Panc1 (cell line): ENCODE results near the gene BPIFA3. TPM values are rescaled to one million over a fixed set of nuclear protein-coding genes. Genes with fewer than 3 reads are reported as not detected.

ENCODE experiments used
- ATAC-seq: fragments of 200-7000 bp; cut with Tn5 transposase; 2 replicates; pipeline ENCODE4 v1.9.1; 2020; ENCODE audit warnings: mild to moderate bottlenecking, moderate library complexity
- BruUV-seq: library from RNA; stranded (reverse); fragments of 400-500 nt; replicated peaks from 2 replicates; lab custom pipeline; 2021; lab: Mats Ljungman, UMichigan
- CTCF ChIA-PET: fragments of 300-600 bp; sonication (Branson Sonifier 250); formaldehyde crosslinking; loops from one replicate; lab custom pipeline; 2022; ENCODE audit warnings: antibody characterized with exemption; lab: Charles Lee
- POLR2A ChIA-PET: fragments of 300-600 bp; sonication (Branson Sonifier 250); formaldehyde crosslinking; loops from one replicate; lab custom pipeline; 2022; ENCODE audit warnings: antibody characterized with exemption; lab: Charles Lee
- DNase-seq: peaks from one replicate; pipeline ENCODE4 v3.0.0-alpha.2; 2010; ENCODE audit warnings: low read depth, low spot score
- H3K27ac ChIP-seq: 2 replicates; pipeline ENCODE4 v1.5.1; 2011; ENCODE audit warnings: mild to moderate bottlenecking, low read length, inconsistent platforms
- H3K27me3 ChIP-seq: fragments of 200-500 bp; sonication (Bioruptor generic); 2 replicates; pipeline ENCODE4 v1.6.0; 2014; ENCODE audit warnings: low read length, inconsistent platforms; ENCODE audit not compliant: control insufficient read depth, insufficient read depth
- H3K36me3 ChIP-seq: fragments of 200-500 bp; sonication (Bioruptor generic); 2 replicates; pipeline ENCODE4 v1.5.1; 2014; ENCODE audit warnings: inconsistent platforms, mild to moderate bottlenecking, low read length, moderate library complexity; ENCODE audit not compliant: control insufficient read depth, insufficient read depth
- H3K4me1 ChIP-seq: 2 replicates; pipeline ENCODE4 v1.5.1; 2011; ENCODE audit warnings: inconsistent platforms, mild to moderate bottlenecking, low read length, moderate library complexity; ENCODE audit not compliant: control insufficient read depth, insufficient read depth
- H3K4me3 ChIP-seq, 2 experiments: 2 replicates each; pipeline ENCODE4 v1.5.1; 2011 to 2012; ENCODE audit warnings: low read depth in 2 of 2, low read length in 2 of 2, mild to moderate bottlenecking in 2 of 2, inconsistent platforms in 1 of 2, moderate library complexity in 1 of 2
- H3K9me3 ChIP-seq: fragments of 200-500 bp; sonication (Bioruptor generic); 2 replicates; pipeline ENCODE4 v1.5.1; 2014; ENCODE audit warnings: low read depth, mild to moderate bottlenecking, inconsistent platforms, low read length, moderate library complexity; ENCODE audit not compliant: control insufficient read depth, insufficient read depth
- CTCF ChIP-seq: fragments of 450-650 bp; IDR thresholded peaks from 2 replicates; pipeline ENCODE4 v1.5.1; 2017; ENCODE audit warnings: mild to moderate bottlenecking
- POLR2AphosphoS5 ChIP-seq: IDR thresholded peaks from 2 replicates; pipeline ENCODE4 v1.6.1; 2012; ENCODE audit warnings: mild to moderate bottlenecking, low read depth, low read length, moderate library complexity
- REST ChIP-seq, 2 experiments: IDR thresholded peaks; 2 replicates each; pipeline ENCODE4 v1.6.1; 2011 to 2012; ENCODE audit warnings: low read depth in 2 of 2, control low read depth in 1 of 2, low read length in 1 of 2, mild to moderate bottlenecking in 1 of 2, moderate library complexity in 1 of 2; ENCODE audit not compliant: insufficient read depth in 1 of 2
- SIN3A ChIP-seq: IDR thresholded peaks from 2 replicates; pipeline ENCODE4 v1.6.1; 2012; ENCODE audit warnings: low read depth, mild to moderate bottlenecking, low read length, moderate library complexity, borderline replicate concordance; ENCODE audit not compliant: insufficient read depth
- TCF7L2 ChIP-seq: IDR thresholded peaks from 2 replicates; pipeline ENCODE4 v1.6.1; 2011; ENCODE audit warnings: mild to moderate bottlenecking, low read depth, low read length, inconsistent platforms
- in situ Hi-C: cut with HindIII; loops from 2 replicates; pipeline ENCODE4 v1.10.0; 2016; ENCODE audit warnings: low sequenced_read_pairs, low pct_unique_long_range_greater_than_20kb
- intact Hi-C: fragments of 100-400 bp; cut with micrococcal nuclease; formaldehyde crosslinking; loops from one replicate; pipeline ENCODE4 v1.10.0; 2022; ENCODE audit not compliant: unreplicated experiment
- total RNA-seq: library from RNA; stranded (reverse); gene quantifications from one replicate; pipeline ENCODE4 v1.2.1, GENCODE V29; 2021; ENCODE audit not compliant: unreplicated experiment

The BPIFA3 gene
- total RNA-seq, 1 experiment from 2014 or later, result not detected

- ChIA-PET POLR2A (no interaction called here), CTCF (no interaction called here)
- in situ Hi-C loops (no loop called here), intact Hi-C loops (no loop called here)
- no peak overlapping the region for H3K4me3 ChIP-seq
- no peak for DNase-seq
- TF ChIP-seq REST (IDR thresholded peaks at IDR 0.05; ENCODE audit: insufficient read depth in 1 of 2, low read depth in 2 of 2, low read length in 1 of 2) (no peak), CTCF (no peak), TCF7L2 (no peak), SIN3A (no peak), POLR2AphosphoS5 (no peak)
- H3K9me3 ChIP-seq, result no peaks in the 10 kb centered on the region
- H3K27me3 ChIP-seq, result peaks cover 7% of the 10 kb centered on the region; the same call in 1 of the 2 replicates
- H3K4me1 ChIP-seq, result no peaks in the 10 kb centered on the region
- no peak overlapping the region for H3K27ac ChIP-seq
- H3K36me3 ChIP-seq, result no peaks in the 10 kb centered on the region
- ATAC-seq, result no peak
- no TSS peak for BruUV-seq
Measured at GRCh38 chr20:33255005-33255404, 37.9 kb downstream of the BPIFA3 start.

GRCh38 chr20:33257237-33257636 is 40.1 kb downstream of the BPIFA3 start:
- no TSS peak for BruUV-seq
- H3K27me3 ChIP-seq, result peaks cover 7% of the 10 kb centered on the region; the same call in 1 of the 2 replicates
- H3K36me3 ChIP-seq, result no peaks in the 10 kb centered on the region
- ChIA-PET POLR2A (no interaction called here), CTCF (no interaction called here)
- no peak for ATAC-seq
- no peak overlapping the region for H3K27ac ChIP-seq
- in situ Hi-C loops, result no loop called here
- TF ChIP-seq TCF7L2, result no peak
- TF ChIP-seq REST (IDR thresholded peaks at IDR 0.05; ENCODE audit: insufficient read depth in 1 of 2, low read depth in 2 of 2, low read length in 1 of 2), result no peak
- TF ChIP-seq SIN3A, result no peak
- H3K4me1 ChIP-seq, result no peaks in the 10 kb centered on the region
- intact Hi-C loops, result no loop called here
- H3K4me3 ChIP-seq, result no peak overlapping the region
- DNase-seq, result no peak
- no peaks in the 10 kb centered on the region for H3K9me3 ChIP-seq
